HFFc6 (cell line): ENCODE results near the gene CSMD2. TPM values are rescaled to one million over a fixed set of nuclear protein-coding genes. Genes with fewer than 3 reads are reported as not detected.

Experiments
- DNase-seq: peaks from one replicate; pipeline ENCODE4 v3.0.0-alpha.2; 2018
- H3K27ac Mint-ChIP-seq: 2 replicates; pipeline ENCODE4 v1.8.0; 2020; ENCODE audit warnings: mild to moderate bottlenecking, mixed read lengths
- H3K27me3 Mint-ChIP-seq: 2 replicates; pipeline ENCODE4 v1.8.0; 2021; ENCODE audit warnings: mild to moderate bottlenecking, moderate library complexity, mixed read lengths; ENCODE audit not compliant: insufficient read depth
- H3K36me3 Mint-ChIP-seq: 2 replicates; pipeline ENCODE4 v1.8.0; 2021; ENCODE audit warnings: low read depth, mixed read lengths
- H3K4me1 Mint-ChIP-seq: 2 replicates; pipeline ENCODE4 v1.8.0; 2020; ENCODE audit warnings: low read depth, mixed read lengths
- H3K4me3 Mint-ChIP-seq: 2 replicates; pipeline ENCODE4 v1.8.0; 2020; ENCODE audit warnings: mild to moderate bottlenecking, moderate library complexity, mixed read lengths
- H3K9me3 Mint-ChIP-seq: 2 replicates; pipeline ENCODE4 v1.8.0; 2020; ENCODE audit warnings: mild to moderate bottlenecking, mixed read lengths
- total RNA-seq, 6 experiments: library from RNA; stranded (reverse); fragmentation: NEBNext Ultra II Directional; extraction: Animal tissue kit (Norgen Biotek cat#: 25700); gene quantifications; 2 replicates in 1 of 6; 3 replicates in 5 of 6; pipeline ENCODE4 v1.2.3, GENCODE V29; 2021
- TF ChIP-seq, protein P1 (sequence below): fragments of 200-600 bp; sonication (generic); IDR thresholded peaks from 2 replicates; pipeline ENCODE4 v1.5.0; 2021; ENCODE audit warnings: antibody characterized with exemption, mild to moderate bottlenecking

The CSMD2 gene
- total RNA-seq, 6 experiments from 2014 or later: 0.77 to 3.2 (median 1.2) TPM

DNA sequence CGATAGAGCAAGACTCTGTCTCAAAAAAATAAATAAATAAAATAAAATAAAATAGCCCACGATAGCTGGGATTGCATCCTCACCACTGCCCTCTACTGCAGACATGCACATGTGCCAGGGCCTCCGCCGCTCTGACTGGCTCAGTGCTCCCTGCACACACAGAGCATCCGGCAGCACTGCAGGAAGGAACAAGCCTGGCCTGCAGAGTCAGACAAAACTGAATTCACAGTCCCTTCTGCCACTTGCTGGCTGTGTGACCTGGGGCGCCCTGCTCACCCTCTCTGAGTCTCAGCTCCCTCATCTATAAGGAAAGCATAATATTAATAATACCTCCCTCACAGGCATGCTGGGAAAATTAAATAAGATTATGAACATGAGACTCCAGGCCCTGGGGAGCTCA lies 35.4 kb downstream of the CSMD2 start:
- TF ChIP-seq, protein P1, sequence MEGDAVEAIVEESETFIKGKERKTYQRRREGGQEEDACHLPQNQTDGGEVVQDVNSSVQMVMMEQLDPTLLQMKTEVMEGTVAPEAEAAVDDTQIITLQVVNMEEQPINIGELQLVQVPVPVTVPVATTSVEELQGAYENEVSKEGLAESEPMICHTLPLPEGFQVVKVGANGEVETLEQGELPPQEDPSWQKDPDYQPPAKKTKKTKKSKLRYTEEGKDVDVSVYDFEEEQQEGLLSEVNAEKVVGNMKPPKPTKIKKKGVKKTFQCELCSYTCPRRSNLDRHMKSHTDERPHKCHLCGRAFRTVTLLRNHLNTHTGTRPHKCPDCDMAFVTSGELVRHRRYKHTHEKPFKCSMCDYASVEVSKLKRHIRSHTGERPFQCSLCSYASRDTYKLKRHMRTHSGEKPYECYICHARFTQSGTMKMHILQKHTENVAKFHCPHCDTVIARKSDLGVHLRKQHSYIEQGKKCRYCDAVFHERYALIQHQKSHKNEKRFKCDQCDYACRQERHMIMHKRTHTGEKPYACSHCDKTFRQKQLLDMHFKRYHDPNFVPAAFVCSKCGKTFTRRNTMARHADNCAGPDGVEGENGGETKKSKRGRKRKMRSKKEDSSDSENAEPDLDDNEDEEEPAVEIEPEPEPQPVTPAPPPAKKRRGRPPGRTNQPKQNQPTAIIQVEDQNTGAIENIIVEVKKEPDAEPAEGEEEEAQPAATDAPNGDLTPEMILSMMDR: no peak
- Mint-ChIP-seq H3K27me3 (no peaks in the 10 kb centered on the region; the same call in 1 of the 2 replicates), H3K36me3 (peaks cover 13% of the 10 kb centered on the region), H3K27ac (no peak overlapping the region), H3K4me1 (no peaks in the 10 kb centered on the region; the same call in 1 of the 2 replicates), H3K9me3 (peaks cover 35% of the 10 kb centered on the region), H3K4me3 (no peak overlapping the region)
- no peak for DNase-seq

DNA sequence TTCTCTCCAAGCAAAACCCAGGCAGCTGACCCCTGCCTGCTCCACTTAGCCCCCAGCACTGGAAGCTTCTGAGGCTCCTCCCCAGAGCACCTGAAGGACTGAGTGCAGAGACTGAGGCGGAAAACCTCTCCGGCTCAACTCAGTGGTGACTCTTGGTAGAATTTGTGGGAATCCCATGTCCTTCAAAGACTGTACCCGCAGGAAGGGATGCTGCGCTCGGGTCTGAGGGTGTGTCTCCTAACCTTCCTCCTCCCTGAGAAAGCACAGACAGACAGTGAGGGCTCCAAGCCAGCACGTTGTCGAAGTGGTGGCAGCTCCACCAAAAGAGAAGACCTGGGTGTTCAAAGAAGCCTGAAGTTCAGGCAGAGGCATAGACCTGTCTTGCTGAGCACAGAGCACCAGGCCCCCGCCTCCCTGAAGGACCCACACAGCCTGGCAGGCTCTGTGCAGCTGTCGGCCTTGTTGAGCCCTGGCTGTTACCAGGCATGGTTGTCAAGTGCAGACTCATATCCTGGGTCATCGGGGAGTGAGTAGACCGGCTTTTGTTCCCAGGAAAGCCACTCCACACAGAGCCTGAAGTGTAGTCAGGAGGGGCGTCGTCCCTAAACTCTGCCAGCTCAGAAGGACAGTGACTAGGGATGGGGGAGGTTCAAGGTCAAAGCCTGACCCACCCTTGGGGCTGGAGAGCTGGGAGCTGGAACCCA lies 36.7 kb downstream of the CSMD2 start:
- H3K27me3 Mint-ChIP-seq: no peaks in the 10 kb centered on the region; the same call in 1 of the 2 replicates
- peaks cover 13% of the 10 kb centered on the region for H3K36me3 Mint-ChIP-seq
- no peak for DNase-seq
- peaks cover 35% of the 10 kb centered on the region for H3K9me3 Mint-ChIP-seq
- no peaks in the 10 kb centered on the region; the same call in 1 of the 2 replicates for H3K4me1 Mint-ChIP-seq
- H3K27ac Mint-ChIP-seq: no peak overlapping the region
- TF ChIP-seq, protein P1: no peak
- H3K4me3 Mint-ChIP-seq: no peak overlapping the region

DNA sequence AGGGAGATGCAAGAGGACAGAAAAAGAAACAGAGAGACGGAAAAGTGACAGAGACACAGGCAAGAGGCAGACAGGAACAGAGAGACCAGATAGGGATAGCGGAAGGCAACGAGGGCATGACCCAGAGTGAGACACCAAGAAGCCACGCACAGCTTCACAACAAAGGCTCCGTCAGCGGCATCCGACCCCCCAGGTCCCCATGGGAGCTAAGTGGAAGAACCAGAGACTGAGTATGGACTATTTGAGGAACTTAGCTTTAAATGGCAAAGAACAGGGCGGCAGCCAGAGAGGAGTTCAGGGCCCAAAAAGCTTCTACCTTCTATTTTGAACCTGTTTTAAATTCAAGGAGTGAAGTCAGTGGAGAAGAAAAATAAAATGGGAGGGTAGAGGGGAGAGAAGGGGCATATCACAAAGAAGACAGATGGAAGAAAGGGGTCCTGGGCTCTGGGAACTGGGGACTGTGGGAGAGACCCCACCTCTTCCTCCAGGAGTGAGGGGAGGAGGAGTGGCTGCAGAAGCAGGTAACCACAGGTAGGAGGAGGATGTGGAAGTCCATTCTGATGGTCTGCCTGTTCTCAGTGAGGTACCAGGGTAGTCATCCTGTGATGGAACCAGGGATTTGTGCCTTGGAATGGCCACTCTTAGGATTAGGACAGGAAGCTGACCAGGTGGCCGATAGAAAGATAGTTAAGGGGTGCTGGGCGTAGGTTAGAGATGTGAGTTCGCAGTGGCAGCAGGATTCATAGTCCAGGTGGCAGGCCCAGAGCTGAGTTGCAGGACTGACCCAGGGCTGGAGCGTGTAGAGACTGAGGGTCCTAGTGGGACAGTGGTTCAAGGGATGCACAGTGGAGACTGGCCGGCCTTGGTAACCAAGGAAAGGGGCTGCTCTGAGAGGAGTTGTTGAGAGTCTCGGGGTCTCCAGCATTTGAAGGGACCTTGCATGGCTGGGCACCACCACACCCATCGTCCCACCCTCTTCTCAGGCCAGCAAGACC lies 37.7 kb downstream of the CSMD2 start:
- no peak for DNase-seq
- no peaks in the 10 kb centered on the region; the same call in 1 of the 2 replicates for H3K27me3 Mint-ChIP-seq
- H3K4me1 Mint-ChIP-seq: no peaks in the 10 kb centered on the region; the same call in 1 of the 2 replicates
- no peak overlapping the region for H3K4me3 Mint-ChIP-seq
- TF ChIP-seq, protein P1: no peak
- peaks cover 13% of the 10 kb centered on the region for H3K36me3 Mint-ChIP-seq
- peaks cover 34% of the 10 kb centered on the region for H3K9me3 Mint-ChIP-seq
- no peak overlapping the region for H3K27ac Mint-ChIP-seq

DNA sequence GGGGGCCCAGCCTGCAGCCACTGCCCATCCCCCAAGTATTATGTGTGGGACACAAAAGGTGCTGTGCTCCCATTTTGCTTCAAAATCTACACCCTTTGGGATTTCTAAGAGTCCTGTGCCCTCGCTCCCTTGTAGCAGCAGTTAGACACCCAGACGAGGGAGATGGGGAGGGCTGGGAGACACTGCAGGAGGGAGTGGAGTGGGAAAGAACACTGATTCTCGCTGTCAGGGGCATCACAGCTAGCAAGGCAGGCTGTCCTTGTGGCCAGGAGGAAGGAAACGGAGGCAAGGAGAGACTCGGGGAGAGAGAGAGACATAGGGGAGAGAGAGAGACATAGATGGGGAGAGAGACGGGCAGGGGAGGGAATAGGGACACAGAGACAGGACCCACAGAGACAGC lies 38.5 kb downstream of the CSMD2 start:
- Mint-ChIP-seq H3K4me1 (no peaks in the 10 kb centered on the region; the same call in 1 of the 2 replicates), H3K4me3 (no peak overlapping the region), H3K9me3 (peaks cover 40% of the 10 kb centered on the region), H3K27ac (no peak overlapping the region), H3K27me3 (no peaks in the 10 kb centered on the region; the same call in 1 of the 2 replicates), H3K36me3 (peaks cover 13% of the 10 kb centered on the region)
- no peak for DNase-seq
- TF ChIP-seq, protein P1: no peak

DNA sequence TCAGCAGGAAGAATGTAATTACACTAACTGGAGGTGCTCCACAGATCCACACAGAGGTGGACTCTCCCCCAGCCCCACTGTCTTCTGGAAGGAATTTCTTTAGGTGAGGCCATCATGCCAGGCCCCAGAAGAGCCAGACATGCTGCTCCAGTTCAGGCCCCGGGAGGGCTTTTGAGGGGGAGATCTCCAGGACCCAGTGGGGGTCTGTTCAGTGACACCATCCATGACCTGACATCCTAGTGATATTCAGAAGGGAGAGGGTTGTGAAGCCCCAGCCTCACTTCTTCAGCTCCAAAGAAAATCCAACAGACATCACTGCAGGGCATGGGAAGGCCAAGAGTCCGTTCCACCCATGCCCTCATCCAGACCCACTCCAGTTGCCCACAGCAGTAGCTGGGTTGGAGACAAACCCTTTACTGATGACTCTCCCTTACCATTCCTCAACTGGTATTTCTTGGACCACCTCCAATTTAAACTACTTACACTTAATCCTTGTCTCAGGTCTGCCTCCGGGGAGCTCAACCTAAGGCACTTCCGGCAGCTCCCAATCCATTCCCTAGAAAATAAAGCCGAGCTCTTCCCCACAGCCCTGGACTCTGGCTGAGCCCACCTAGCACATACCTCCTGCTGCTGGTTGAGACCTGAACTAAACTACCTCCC lies 39.2 kb downstream of the CSMD2 start:
- H3K4me1 Mint-ChIP-seq: no peaks in the 10 kb centered on the region

More for the DNA sequence above, 39.2 kb downstream of the CSMD2 start:
- Mint-ChIP-seq H3K27ac (no peak overlapping the region), H3K4me3 (no peak overlapping the region), H3K27me3 (no peaks in the 10 kb centered on the region; the same call in 1 of the 2 replicates), H3K36me3 (peaks cover 13% of the 10 kb centered on the region), H3K9me3 (peaks cover 40% of the 10 kb centered on the region)
- TF ChIP-seq, protein P1: no peak
- no peak for DNase-seq
